WERI-Rb-1 (cell line): ENCODE measurements around the gene TMEM234.
A peak's percentile ranks its signal among the peaks of the same experiment; 100 is the strongest.

Experiments used
- DNase-seq: peaks from one replicate; pipeline ENCODE4 v3.0.0-alpha.2; 2020
- H3K27ac ChIP-seq: fragments of 250-450 bp; sonication (Bioruptor Pico); 2 replicates; pipeline ENCODE4 v1.5.1; 2020; ENCODE audit warnings: mild to moderate bottlenecking, moderate library complexity
- H3K27me3 ChIP-seq: fragments of 250-450 bp; sonication (Bioruptor Pico); 2 replicates; pipeline ENCODE4 v1.5.1; 2021; ENCODE audit warnings: mild to moderate bottlenecking, low read depth, moderate library complexity; ENCODE audit not compliant: insufficient read depth, severe bottlenecking
- H3K36me3 ChIP-seq: fragments of 250-450 bp; sonication (Bioruptor Pico); 2 replicates; pipeline ENCODE4 v1.5.1; 2020; ENCODE audit warnings: mild to moderate bottlenecking, moderate library complexity
- H3K4me3 ChIP-seq: 2 replicates; pipeline ENCODE4 v1.5.1; 2011; ENCODE audit warnings: low read depth, mild to moderate bottlenecking, control low read depth, low read length
- H3K9me3 ChIP-seq: fragments of 250-450 bp; sonication (Bioruptor Pico); 2 replicates; pipeline ENCODE4 v1.5.1; 2021; ENCODE audit warnings: mild to moderate bottlenecking, moderate library complexity; ENCODE audit not compliant: severe bottlenecking
- CTCF ChIP-seq: IDR thresholded peaks from 2 replicates; pipeline ENCODE4 v1.5.1; 2011; ENCODE audit warnings: low read depth, mild to moderate bottlenecking, control low read depth, inconsistent platforms, low read length

Gene TMEM234

GRCh38 chr1:32199717-32200072 lies 22.5 kb downstream of the TMEM234 start:
- TF ChIP-seq CTCF: no peak
- peak overlapping the region; percentile 65 for H3K27ac ChIP-seq
- H3K9me3 ChIP-seq: no peaks in the 10 kb centered on the region
- no peaks in the 10 kb centered on the region for H3K27me3 ChIP-seq
- peaks cover 32% of the 10 kb centered on the region for H3K36me3 ChIP-seq
- no peak for DNase-seq
- peak overlapping the region; percentile 77 for H3K4me3 ChIP-seq

GRCh38 chr1:32199043-32199716 lies 23.0 kb downstream of the TMEM234 start:
- no peak for TF ChIP-seq CTCF

GRCh38 chr1:32198237-32199042 lies 23.7 kb downstream of the TMEM234 start:
- Histone ChIP-seq H3K27ac (no peak overlapping the region; the same call in 1 of the 2 replicates), H3K9me3 (no peaks in the 10 kb centered on the region), H3K27me3 (no peaks in the 10 kb centered on the region), H3K4me3 (no peak overlapping the region), H3K36me3 (peaks cover 45% of the 10 kb centered on the region)
- no peak for DNase-seq
- no peak for TF ChIP-seq CTCF

More at GRCh38 chr1:32199043-32199716, 23.0 kb downstream of the TMEM234 start:
- H3K9me3 ChIP-seq: no peaks in the 10 kb centered on the region
- DNase-seq: no peak
- no peak overlapping the region; the same call in 1 of the 2 replicates for H3K27ac ChIP-seq
- no peaks in the 10 kb centered on the region for H3K27me3 ChIP-seq
- peaks cover 38% of the 10 kb centered on the region for H3K36me3 ChIP-seq
- no peak overlapping the region for H3K4me3 ChIP-seq

GRCh38 chr1:32197837-32198236 lies 24.3 kb downstream of the TMEM234 start:
- DNase-seq: no peak
- H3K36me3 ChIP-seq: peaks cover 51% of the 10 kb centered on the region
- H3K4me3 ChIP-seq: no peak overlapping the region
- TF ChIP-seq CTCF: no peak
- H3K9me3 ChIP-seq: no peaks in the 10 kb centered on the region
- H3K27ac ChIP-seq: no peak overlapping the region; the same call in 1 of the 2 replicates
- no peaks in the 10 kb centered on the region for H3K27me3 ChIP-seq

GRCh38 chr1:32197074-32197473 lies 25.1 kb downstream of the TMEM234 start:
- Histone ChIP-seq H3K36me3 (peaks cover 59% of the 10 kb centered on the region), H3K9me3 (no peaks in the 10 kb centered on the region)

More at GRCh38 chr1:32197074-32197473, 25.1 kb downstream of the TMEM234 start:
- TF ChIP-seq CTCF: no peak
- Histone ChIP-seq H3K4me3 (no peak overlapping the region), H3K27ac (no peak overlapping the region), H3K27me3 (no peaks in the 10 kb centered on the region)
- DNase-seq: no peak
